ENCODE results near the gene TMOD3.

DNA sequence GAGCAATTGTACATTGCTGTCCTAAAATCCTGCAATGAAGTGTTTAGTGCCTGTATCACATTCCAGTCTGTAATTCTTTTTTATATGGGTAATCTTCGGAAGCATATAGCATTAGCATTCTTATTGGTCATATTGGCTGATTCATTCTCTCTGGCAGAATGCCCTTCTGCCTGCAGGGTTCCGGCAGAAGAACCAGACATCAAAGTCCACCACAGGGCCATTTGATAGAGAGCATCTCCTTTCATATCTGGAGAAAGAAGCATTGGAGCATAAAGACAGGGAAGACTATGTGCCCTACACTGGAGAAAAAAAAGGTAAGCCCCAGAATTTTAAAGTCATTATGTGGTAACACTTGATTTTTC is 39.6 kb downstream of the TMOD3 start:
- TF ChIP-seq POLR2AphosphoS5 (IDR thresholded peaks at IDR 0.05) = no peak
- TF ChIP-seq, protein P1, sequence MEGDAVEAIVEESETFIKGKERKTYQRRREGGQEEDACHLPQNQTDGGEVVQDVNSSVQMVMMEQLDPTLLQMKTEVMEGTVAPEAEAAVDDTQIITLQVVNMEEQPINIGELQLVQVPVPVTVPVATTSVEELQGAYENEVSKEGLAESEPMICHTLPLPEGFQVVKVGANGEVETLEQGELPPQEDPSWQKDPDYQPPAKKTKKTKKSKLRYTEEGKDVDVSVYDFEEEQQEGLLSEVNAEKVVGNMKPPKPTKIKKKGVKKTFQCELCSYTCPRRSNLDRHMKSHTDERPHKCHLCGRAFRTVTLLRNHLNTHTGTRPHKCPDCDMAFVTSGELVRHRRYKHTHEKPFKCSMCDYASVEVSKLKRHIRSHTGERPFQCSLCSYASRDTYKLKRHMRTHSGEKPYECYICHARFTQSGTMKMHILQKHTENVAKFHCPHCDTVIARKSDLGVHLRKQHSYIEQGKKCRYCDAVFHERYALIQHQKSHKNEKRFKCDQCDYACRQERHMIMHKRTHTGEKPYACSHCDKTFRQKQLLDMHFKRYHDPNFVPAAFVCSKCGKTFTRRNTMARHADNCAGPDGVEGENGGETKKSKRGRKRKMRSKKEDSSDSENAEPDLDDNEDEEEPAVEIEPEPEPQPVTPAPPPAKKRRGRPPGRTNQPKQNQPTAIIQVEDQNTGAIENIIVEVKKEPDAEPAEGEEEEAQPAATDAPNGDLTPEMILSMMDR (IDR thresholded peaks at IDR 0.05) = no peak
- no peak for TF ChIP-seq POLR2A (IDR thresholded peaks at IDR 0.05)
- TF ChIP-seq EP300 (IDR thresholded peaks at IDR 0.05) = no peak
